HG03280 (cell line): Measurements from ENCODE around the gene PRKD1.
A peak's percentile ranks its signal among the peaks of the same experiment; 100 is the strongest.
"Not testable (repeated sequence)": the region's sequence is repeated elsewhere in the genome, so short reads cannot be mapped to it uniquely, and the experiment has no call there.

ENCODE experiments used
- ATAC-seq: cut with Tn5 transposase; IDR thresholded peaks from one replicate; pipeline ENCODE4 v1.9.1; 2021; ENCODE audit warnings: mild to moderate bottlenecking, moderate library complexity; ENCODE audit not compliant: unreplicated experiment

PRKD1 gene

DNA sequence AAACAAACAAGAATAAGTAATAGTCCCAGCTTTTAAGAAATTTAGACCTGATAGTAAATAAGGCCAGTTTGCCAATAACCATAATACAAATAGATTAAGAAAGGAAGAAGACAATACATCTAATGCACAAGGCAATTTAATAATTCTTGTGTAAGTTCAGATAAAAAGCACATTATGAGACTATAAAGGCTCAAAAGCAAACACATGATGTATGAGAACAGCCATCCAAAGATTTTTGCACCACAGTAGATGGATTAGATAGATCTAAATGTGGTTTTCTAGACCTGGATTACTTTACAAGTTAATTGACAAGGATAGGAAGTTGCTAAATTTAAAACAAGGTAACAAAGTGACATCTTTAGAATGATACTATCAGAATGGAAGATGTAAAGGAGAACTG, 125.4 kb downstream of the PRKD1 start:
- no peak for ATAC-seq

DNA sequence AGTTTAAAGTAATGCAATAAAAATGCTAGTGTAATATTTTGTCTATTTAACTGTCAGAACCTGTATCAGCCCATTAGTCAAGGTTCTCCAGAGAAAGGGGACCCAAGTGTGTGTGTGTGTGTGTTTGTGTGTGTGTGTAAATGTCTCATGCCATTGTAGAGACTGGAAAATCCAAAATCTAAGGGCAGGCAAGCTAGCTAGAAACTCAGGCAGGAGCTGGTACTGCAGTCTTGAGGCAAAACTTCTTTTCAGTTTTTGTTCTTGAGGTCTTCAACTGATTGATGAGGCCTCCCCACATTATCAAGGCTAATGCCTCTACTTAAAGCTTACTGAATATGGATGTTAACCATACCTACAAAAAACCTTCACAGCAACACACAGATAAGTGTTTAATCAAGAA, 126.7 kb downstream of the PRKD1 start:
- no peak for ATAC-seq

DNA sequence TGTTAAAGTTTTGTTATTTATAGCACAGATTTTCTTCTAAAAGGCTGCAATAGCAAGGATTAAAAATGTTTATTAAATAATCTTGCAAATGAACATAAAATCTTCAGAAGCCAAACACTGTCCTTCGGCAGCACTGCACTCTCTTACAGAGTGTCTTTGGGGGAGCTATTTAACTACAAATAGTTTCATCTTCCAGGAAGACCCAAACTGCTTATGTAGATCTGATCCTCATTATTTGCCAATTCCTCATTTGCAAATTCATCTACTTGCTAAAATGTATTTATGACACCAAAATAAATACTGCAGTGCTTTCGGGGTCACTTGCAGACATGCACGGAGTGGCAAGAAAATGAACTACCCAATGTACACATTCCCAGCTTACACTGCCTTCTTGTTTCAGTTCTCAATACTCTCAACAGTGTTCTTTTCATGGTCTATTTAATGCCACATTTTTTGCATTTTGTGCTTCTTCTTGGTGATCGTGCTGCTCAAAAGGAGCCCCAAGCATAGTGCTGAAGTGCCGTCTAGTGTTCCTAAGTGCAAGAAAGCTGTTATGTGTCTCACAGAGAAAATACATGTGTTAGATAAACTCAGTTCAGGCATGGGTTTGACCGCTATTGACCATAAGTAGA, 128.1 kb downstream of the PRKD1 start:
- no peak for ATAC-seq

DNA sequence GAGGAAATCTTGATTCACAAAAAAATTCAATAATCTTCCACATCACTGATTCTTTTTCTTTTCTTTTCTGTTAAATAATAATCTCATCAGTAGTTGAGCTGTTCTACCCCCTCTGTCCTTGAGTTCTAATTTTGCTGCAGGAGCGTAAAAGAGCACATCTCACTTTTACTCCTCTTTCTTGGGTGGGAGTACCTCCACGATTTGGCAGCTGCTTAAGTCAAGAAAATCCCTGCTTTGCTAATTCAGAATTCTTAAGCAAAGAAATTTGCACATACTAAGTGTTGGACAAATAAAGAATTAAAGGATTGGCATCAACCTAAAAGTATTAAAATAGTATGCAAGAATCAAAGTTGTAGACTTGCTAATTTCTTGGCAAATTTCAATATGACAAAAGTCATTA, 128.8 kb downstream of the PRKD1 start:
- ATAC-seq: no peak

DNA sequence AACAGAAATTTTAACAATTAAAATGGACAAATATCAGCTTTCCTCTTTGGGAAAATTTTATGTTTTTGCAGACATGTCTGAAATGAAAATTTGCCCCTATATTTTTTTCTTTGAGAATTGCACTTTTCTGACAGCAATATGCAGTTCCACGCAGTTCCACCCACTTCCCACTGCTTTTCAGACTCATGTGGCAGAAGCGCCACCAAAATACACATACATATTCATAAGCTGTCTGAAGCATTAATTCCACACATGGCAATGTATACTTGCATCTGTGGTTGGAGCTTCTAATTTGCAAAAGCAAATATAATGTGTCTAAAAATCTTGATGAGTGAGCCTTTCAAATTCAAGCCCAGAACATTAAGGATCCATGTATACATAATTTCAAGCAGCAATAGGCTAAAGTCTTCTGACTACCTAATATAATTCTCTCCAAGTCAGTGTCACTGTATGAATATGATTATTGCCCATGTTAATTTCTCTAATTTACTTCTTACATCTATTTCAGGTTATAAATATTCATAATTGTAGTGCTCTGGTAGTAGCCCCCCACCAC, 129.5 kb downstream of the PRKD1 start:
- ATAC-seq: no peak

DNA sequence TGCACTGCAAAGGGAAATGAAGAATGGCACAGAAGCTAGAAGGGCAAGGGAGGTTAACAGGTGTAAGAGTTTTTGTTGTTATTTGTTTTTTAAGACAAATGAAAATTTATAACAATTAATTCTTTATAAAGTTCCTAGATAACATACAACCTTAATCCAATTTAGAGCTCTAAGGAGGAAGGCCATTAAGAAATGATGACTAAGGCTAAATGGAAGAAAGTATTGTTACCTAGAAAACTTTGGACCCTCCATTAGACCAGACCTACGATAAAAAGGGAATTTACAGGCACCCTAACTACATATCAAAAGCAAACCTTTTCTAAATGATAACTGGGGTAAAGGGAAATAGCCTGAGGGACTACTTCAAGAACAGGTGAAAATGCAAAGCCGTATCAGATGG, 130.8 kb downstream of the PRKD1 start:
- no peak for ATAC-seq

DNA sequence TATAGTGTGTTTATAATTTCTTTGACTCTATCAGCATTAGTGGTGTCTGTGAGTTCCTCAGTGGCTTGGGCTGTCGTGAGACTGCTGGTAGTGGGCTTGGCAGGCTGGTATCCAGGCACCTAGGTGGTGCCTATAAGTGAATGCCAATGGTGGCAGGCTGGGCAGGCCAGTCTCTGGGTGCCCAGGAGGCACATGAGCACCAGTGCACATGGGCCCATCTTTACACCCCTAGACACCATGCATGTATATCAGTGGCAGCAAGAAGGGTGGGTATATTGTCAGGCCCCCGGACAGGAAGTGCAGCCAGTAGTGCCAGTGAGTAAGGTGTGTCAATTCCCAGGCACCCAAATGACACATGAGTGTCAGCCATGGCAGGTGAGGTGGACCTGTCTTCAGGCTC, 138.2 kb downstream of the PRKD1 start:
- no peak for ATAC-seq

DNA sequence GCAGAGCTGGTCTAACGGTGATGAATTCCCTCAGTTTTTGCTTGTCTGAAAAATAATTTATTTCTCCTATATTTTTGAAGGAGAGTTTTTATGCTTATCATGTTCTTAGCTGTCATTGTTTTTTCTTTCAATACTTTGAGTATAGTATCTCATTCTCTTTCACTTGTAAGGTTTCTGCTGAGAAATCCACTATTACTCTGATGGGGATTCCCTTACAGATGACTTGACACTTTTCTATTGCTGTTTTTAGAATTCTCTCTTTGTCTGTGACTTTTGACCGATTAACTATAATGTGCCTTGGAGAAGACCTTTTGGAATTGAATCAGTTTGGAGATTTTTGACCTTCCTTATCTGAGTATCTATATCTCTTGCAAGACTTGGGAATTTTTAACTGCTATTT, 139.6 kb downstream of the PRKD1 start:
- ATAC-seq: no peak

DNA sequence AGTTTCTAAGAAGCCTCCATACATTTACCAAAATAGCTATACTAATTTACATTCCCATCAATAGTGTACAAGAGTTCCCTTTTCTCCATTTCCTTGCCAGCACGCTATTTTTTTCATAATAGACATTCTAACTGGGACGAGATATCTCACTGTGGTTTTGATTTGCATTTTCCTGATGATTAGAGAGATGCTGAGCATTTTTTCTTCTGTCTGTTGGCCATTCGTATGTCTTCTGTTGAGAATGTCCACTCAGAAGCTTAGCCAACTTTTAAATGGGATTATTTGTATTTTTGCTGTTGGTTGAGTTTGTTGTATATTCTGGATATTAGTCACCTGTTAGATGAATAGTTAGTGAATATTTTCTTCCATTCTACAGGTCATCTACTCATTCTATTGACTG, 144.1 kb downstream of the PRKD1 start:
- no peak for ATAC-seq

DNA sequence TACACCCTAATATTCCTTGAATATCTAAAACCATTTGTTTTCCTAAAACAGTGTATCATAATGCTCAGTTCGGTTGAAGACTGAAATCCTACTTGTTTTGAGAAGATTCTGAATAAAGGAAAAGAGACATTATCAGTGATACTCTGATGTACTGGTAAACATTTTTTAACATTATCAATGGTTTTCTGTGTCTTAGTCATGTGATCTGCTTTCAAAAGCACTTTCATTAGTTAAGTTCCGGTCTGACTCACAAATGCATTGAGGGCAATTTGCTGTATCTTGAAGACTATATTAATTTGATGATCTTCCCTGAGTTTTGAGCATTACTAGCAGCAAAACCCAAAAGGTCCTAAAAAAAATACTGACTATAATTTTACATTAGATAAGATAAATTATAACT, 145.6 kb downstream of the PRKD1 start:
- no peak for ATAC-seq

DNA sequence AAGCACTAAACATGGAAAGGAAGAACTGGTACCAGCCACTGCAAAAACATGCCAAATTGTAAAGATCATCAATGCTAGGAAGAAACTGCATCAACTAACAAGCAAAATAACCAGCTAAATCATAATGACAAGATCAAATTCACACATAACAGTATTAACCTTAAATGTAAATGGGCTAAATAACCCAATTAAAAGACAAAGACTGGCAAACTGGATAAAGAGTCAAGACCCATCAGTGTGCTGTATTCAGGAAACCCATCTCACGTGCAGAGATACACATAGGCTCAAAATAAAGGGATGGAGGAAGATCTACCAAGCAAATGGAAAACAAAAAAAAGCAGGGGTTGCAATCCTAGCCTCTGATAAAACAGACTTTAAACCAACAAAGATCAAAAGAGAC, 150.5 kb downstream of the PRKD1 start:
- ATAC-seq: not testable (repeated sequence)

DNA sequence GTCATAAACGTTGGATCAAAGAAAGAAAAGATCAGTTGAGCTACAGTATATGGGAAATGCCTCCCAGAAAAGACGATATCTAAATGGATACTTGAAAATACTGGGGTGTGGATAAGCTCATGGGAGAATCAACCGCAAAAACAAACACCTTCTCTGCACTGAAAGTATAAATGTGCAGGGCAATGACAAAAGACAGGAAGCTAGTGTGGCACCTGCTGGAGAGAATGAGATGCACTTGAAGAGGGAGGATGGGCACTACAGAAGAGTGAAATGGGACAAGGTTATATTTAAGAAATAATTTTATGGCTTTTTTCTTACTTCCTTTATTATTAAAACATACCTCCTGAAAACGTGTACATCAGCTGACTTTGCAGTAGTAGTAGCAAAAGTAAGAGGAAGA, 153.7 kb downstream of the PRKD1 start:
- ATAC-seq: no peak

DNA sequence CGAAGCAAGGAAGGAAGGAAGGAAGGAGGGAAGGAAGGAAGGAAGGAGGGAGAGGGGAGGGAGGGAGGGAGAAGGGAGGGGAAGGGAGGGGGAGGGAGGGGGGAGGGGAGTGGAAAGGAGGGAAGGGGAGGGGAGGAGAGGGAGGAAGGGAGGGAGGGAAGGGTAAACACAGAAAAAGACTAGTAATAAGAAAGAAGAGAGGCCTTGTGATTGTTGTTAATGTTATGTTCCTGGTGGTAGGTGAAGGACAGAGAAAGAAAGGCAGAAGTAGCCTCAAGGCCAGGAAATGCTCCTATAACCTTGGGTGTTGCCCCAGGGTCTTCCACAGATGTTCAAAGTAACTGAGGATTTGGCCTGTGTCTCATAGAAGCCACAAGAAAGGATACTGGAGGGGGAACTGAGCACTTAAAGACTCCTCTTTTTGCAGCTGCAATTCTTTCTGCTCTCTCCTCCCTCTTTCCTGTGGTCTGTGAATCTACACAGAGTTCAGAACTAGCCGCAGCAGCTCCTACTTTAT, 164.2 kb downstream of the PRKD1 start:
- no peak for ATAC-seq

DNA sequence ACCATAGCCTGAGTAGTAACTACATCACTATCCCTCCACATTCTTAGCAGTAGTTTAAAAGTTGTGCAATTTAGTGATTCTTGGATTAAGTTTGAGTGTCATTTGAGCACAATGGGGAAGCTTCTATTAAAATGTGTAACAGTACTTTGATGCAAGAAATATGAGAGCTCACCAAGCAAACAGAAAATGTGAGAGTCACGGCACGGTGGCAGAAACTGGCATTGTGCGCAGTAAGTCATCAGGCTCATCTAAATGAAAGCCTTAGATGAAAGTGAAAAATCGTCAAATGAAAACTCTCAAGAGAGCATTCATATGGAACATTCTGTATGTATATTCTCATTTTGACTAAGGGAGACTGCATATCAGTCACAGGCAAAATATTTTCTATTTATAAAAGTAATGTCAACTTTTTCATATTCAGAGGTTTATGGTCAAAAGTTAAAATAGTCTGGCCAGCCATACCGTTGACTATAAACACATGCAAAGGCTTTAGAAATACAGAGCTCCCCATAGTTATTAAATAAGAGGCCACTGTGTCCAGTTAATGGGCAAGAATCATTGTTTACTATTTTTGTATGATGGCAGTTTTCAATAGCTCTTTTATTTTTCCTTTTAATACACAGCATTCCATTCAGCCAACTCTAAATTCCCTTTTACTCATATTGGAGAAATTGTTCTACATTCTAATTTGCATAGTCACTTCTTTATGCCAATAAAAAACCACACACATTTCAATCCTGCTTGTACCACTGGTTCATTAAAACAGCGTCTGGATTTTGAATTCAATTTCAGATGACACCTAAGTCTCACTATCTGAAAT, 167.9 kb downstream of the PRKD1 start:
- peak; percentile 83 for ATAC-seq

DNA sequence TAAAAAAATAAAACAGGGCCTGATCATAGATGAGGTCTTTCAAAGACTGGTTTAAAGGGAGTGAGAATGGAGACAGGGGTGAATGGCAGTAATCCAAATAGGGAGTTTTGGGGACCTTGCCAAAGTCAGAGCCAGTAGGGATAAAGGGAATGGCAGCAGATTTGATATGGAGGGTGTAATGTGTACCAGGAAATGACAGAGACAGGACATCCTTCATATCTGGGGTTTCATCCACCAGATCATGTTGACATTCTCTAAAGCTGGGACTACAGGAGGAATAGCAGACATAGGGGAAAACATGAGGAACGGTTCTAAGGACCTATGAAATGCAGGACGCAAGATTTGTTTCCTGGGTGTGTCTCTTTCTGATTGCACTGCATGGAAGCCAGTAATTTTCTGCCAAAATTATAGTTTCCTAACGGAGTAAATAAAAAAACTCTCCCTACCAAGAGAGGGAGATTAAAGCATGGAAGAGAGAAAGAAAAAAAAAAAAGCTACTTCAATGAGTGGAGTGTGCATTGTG, 169.9 kb downstream of the PRKD1 start:
- no peak for ATAC-seq

DNA sequence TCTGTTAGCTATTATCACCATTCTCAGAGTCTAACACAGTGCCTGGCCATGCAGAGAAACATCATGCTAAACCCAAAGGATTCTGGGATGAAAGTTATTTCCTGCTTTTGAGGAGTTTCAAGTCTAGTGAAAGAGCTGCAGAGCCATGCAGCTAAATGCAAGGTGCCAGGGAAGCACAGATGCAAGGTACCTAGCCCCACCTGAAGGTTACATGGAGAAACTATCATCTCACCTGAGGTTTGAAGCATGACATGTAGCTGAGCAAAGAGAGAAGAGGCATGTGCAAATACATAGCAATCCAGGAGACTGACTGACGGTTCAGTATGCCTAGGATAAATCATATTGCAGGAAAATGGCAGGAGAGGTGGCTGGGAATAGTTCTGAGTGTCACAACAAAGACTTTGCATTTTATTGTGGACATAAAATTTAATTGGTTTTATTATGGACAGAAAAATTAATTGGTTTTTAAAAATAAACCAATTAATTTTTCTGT, 170.4 kb downstream of the PRKD1 start:
- ATAC-seq: no peak

DNA sequence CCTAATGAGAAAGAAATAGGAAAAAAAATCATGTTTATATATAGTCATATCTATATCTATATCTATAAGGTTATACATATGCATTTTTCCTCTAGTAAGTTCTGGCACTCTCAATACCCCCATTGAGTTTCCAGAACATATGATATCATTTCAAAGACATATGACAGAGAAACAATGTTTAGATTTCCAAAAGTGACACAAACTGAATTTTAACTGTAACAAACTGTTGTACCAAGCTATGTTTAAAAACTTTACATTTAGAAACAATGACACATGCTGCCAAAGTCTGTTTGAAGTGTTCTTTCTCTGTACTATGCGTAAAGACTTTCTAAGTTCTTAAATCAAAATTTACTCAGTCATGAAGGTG, 171.6 kb downstream of the PRKD1 start:
- no peak for ATAC-seq

DNA sequence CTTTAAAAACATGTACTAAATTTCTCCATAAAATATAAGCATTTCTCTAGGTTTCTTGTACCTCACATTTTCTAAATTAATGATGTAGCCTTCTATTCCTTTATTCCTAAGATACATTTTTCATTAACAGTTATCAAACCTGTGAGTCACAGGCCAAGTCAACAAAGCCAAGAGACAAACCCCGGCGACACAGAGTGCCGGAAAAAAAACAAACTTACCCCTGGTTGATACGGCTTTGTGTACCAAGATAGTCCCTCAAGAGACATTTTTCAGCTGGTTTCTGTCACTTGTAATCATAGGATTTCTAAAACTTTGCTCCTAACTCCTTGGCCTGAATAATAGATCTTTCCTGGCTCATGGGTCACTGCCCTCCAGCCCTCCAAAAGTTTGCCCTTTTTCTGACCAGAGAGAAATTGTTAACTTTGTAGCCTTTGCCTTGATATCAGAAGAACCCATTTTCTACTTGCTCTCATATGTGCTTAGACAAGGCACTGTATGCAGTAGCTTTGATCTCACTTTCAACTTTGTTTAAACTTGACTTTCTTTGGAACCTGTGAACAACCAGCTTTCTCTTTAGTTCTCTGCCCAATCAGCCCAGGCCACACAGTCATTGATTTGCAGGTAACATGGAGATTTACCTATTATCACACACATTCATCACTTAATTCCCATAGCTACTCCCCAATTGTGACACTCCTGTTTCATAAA, 172.2 kb downstream of the PRKD1 start:
- no peak for ATAC-seq

DNA sequence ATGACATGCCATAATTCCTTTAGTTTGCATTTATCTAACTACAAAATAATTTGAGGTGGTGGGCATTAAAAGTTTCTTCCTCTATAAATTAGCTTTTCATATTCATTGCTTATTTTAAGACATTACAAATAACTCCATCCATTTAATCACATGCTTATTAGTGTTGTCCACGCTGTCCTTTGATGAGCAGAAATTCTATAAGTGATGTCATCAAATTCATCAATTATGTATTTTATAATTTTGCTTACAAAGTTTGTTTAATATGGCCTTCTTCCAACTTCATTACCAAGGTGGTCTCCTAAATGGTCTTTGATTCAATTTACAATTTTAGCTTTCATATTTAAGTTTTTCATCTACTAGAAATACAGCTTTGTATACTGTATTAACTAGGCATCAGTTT, 173.5 kb downstream of the PRKD1 start:
- ATAC-seq: no peak

DNA sequence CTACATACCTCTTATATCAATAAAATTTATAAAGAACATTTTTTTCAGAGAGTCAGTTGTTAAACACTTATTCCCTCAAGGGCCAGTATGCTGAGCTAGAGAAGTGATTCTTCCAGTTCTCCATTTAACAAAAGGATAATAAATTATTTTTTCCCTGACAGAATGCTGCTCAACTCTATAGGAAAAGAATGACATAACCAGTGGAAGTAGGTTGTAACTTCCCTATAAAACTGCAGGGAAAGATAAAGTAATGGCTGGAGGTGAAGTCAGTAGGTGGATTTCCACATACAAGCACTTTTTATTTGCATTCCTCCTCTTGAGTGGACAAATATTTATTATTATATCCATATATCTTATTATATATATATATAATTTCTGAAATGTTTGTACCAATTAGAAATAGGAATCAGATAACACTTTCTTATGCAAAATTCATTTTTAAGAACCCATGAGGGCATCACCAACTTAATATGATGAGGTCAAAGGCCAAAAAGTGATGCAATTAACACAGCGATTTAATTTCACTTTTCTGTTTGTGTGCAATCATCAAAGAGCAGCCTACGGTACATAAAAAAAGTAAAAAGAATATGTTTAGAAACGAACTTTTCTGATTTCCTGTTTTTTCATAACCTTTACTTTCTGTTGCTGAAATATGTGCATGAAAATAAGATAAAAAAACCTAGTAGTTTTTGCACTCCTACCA, 175.3 kb downstream of the PRKD1 start:
- no peak for ATAC-seq

DNA sequence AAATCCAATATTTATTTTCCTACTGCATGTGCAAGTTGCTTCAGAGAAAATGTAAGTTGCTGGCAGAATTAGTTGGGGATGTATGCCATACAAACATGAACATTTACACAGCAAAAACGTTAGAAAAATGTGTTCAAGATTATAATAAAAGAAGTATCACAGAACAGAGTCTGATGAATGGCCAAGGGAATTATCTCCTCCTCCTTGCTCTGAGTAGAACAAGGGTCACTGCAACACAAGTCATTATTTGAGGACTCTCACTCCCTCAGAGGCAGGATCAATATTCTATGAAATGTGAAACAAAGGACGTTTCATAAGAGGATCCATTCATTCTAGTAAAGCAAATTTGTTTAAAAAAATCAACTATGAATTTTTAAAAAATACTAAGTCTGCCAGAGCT, 177.8 kb downstream of the PRKD1 start:
- no peak for ATAC-seq
